ENCODE results near the gene ABCA3.
"Not testable (repeated sequence)": the region's sequence is repeated elsewhere in the genome, so short reads cannot be mapped to it uniquely, and the experiment has no call there.

The ABCA3 gene

GRCh38 chr16:2242598-2242997 is 97.9 kb downstream of the ABCA3 start:
- Mint-ChIP-seq H3K9me3 (no peaks in the 10 kb centered on the region), H3K27ac (peak overlapping the region in 1 of 2 donors; percentile 19), H3K4me1 (ENCODE audit: low read depth in 2 of 2) (no peaks in the 10 kb centered on the region), H3K4me3 (no peak overlapping the region), H3K36me3 (ENCODE audit: insufficient read depth) (peaks cover 4% of the 10 kb centered on the region), H3K27me3 (no peaks in the 10 kb centered on the region)
- DNase-seq (no peak), ATAC-seq (replicated peaks) (no peak)

DNA sequence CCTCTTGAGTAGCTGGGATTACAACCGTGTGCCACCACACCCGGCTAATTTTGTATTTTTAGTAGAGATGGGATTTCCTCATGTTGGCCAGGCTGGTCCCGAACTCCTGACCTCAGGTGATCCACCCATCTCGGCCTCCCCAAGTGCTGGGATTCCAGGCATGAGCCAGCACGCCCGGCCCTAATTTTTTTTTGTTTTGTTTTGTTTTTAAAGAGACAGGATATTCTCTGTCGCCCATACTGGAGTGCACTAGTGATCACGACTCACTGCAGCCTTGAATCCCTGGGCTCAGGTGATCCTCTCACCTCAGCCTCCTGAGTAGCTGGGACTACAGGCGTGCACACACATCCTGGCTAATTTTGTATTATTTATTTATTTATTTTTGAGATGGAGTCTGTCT is 100.2 kb downstream of the ABCA3 start:
- not testable (repeated sequence) for ATAC-seq (replicated peaks); H3K27ac Mint-ChIP-seq; DNase-seq; H3K4me3 Mint-ChIP-seq; H3K27me3 Mint-ChIP-seq; H3K4me1 Mint-ChIP-seq (ENCODE audit: low read depth in 2 of 2); H3K9me3 Mint-ChIP-seq; H3K36me3 Mint-ChIP-seq (ENCODE audit: insufficient read depth)

DNA sequence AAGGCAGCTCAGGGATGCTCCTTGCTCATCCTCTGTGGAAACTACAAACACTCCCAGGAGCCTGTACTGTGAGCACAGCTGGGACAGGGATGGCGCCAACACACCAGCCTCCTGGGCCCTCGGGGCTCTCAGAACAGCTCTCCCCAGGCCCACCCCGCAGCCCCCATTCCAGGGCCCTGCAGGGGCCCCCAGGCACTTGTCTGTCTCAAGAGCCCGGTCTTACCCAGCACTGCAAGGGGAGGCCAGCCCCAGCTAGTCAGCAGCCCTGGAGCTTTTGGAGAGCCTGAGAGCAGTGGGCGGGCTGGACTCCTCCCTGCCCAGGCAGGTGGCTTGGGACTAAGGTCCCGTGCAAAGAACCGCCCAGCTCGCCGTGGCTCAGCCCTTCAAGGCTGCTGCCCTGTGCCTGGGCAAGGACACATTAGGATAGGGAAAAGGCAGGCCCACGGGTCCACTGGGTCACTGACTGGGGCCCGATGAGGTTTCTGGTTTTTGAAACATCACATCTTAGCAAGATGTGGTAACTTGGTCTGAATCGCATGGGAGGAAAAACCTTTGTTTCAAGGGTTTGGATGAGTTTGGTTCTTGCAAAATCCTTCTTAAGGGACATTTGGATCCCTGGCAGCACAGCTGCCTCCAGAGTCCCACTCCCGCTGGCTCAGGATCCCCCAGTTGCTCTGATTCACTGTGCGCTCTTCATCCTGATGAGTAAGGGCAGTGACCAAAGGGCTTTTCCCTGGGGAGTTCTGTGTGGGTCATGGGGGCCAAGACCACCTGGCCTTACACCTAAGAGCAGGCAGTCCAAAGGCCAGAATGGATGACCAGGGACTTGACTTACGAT is 101.5 kb downstream of the ABCA3 start:
- H3K9me3 Mint-ChIP-seq: no peaks in the 10 kb centered on the region
- ATAC-seq (replicated peaks) (no peak), DNase-seq (no peak)
- no peak overlapping the region for H3K4me3 Mint-ChIP-seq
- H3K27me3 Mint-ChIP-seq: no peaks in the 10 kb centered on the region
- H3K36me3 Mint-ChIP-seq (ENCODE audit: insufficient read depth): peaks cover 6% of the 10 kb centered on the region
- no peaks in the 10 kb centered on the region for H3K4me1 Mint-ChIP-seq (ENCODE audit: low read depth in 2 of 2)
- H3K27ac Mint-ChIP-seq: no peak overlapping the region

DNA sequence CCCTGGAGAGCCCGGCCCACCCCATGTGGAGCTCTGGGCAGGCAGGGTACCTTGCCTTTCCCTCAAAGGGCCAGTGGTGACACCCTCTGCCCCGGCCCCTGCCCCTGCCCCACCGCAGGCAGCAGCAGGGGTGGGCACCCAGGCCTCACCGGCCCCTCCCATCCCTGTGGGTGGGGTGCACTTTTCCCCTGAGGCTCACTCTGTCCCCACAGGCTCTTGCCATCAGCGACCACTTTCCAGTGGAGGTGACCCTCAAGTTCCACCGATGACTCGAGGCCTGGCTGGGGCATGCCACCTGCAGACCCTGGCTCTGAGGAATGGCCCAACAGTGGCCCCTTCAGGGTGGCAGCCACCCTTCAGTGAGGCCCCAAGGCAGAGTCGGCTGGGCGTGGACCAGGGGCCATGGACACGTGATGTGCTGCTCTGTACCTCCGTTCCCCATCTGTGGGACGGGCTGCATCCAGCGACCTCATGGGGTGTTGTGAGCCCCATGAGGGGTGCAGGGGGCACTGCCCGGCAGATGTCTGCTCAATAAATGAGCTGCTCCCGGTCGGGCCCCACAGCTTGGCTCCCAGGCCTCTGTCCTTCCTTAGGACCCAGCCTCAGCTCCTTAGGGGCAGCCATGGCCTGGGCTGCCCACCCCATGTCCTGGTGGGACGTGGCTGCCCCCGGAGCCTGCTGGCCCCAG is 102.2 kb downstream of the ABCA3 start:
- H3K4me1 Mint-ChIP-seq (ENCODE audit: low read depth in 2 of 2): peaks cover 0 to 2% of the 10 kb centered on the region in 2 donors
- no peaks in the 10 kb centered on the region for H3K27me3 Mint-ChIP-seq
- no peaks in the 10 kb centered on the region for H3K9me3 Mint-ChIP-seq
- no peak overlapping the region for H3K27ac Mint-ChIP-seq
- ATAC-seq (replicated peaks) (no peak), DNase-seq (no peak)
- no peak overlapping the region for H3K4me3 Mint-ChIP-seq
- peaks cover 11% of the 10 kb centered on the region for H3K36me3 Mint-ChIP-seq (ENCODE audit: insufficient read depth)

DNA sequence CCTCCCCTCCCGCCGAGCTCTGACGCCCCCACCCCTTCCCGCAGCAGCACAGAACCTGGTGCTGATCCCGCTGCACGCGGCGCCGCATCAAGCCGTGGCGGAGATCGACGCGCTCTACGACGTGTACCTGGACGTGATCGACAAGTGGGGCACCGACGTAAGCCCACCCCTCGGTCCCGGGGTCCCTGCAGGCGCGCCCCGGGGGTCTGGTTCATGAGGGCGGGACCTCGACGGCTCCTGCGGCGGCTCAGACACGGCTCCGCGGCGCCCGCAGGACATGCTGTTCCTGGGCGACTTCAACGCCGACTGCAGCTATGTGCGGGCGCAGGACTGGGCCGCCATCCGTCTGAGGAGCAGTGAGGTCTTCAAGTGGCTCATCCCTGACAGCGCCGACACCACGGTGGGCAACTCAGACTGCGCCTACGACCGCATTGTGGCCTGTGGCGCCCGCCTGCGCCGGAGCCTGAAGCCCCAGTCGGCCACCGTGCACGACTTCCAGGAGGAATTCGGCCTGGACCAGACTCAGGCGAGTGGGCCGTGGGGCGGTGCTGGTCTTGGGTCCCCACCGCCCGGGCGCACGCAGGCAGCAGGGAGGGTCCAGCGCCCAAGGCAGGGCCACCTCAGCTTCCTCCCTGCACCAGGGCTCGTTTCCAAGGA is 102.9 kb downstream of the ABCA3 start:
- Mint-ChIP-seq H3K36me3 (ENCODE audit: insufficient read depth) (peaks cover 11% of the 10 kb centered on the region), H3K27me3 (no peaks in the 10 kb centered on the region), H3K4me1 (ENCODE audit: low read depth in 2 of 2) (peaks cover 0 to 2% of the 10 kb centered on the region in 2 donors), H3K4me3 (no peak overlapping the region), H3K27ac (no peak overlapping the region), H3K9me3 (no peaks in the 10 kb centered on the region)
- ATAC-seq (replicated peaks): no peak
- no peak for DNase-seq

DNA sequence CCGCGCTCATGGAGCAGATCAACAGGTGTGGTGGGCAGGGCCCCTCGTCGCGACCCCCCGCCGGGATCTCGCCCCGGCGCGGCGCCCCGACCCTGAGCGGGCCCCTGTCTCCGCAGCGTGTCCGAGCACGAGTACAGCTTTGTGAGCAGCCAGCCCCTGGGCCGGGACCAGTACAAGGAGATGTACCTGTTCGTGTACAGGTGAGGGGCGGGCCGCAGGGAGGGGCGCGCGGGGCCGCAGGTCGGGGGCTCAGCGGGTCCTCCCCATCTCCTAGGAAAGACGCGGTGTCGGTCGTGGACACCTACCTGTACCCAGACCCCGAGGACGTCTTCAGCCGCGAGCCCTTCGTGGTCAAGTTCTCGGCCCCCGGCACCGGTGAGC is 103.4 kb downstream of the ABCA3 start:
- no peaks in the 10 kb centered on the region for H3K9me3 Mint-ChIP-seq
- peaks cover 11% of the 10 kb centered on the region for H3K36me3 Mint-ChIP-seq (ENCODE audit: insufficient read depth)
- peaks cover 0 to 2% of the 10 kb centered on the region in 2 donors for H3K4me1 Mint-ChIP-seq (ENCODE audit: low read depth in 2 of 2)
- no peaks in the 10 kb centered on the region for H3K27me3 Mint-ChIP-seq
- ATAC-seq (replicated peaks) (no peak), DNase-seq (no peak)
- H3K4me3 Mint-ChIP-seq: no peak overlapping the region
- H3K27ac Mint-ChIP-seq: no peak overlapping the region

DNA sequence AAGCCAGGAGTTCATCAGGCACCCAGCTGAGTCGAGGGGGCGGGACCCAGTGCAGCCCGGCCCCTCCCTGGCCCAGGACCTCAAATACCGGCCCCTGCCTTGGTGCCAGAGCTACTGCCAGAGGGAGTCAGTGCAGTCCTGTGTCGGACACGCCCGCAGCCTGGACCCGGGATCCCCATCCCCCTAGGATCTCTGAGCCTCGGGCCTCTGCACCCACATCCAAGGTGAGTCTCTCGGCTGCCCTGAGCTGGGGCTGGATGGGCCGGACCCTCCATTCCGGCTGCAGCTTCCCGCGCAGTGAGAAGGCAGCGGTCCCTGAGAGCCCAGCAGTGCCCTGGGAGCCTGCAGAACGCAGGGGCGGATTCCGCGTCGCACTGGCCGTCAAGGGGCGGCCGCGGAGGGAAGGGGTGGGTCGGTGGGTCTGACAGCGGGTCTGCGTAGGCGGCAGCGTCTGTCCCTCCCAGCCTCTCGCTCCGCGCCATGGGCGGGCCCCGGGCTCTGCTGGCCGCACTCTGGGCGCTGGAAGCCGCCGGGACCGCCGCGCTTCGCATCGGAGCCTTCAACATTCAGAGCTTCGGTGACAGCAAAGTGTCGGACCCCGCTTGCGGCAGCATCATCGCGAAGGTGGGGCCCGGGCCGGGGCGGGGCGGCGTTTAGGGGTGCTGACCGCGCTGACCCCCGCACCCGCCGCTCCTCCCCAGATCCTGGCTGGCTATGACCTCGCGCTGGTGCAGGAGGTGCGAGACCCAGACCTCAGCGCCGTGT is 104.0 kb downstream of the ABCA3 start, which contains the start of gene DNASE1L2:
Gene DNASE1L2, plus strand, starts transcription at position 108 of the 765 bp plus-strand sequence. Its CDS starts 373 bp downstream, at position 481.
- DNase-seq (no peak), ATAC-seq (replicated peaks) (no peak)
- Mint-ChIP-seq H3K9me3 (no peaks in the 10 kb centered on the region), H3K36me3 (ENCODE audit: insufficient read depth) (peaks cover 10% of the 10 kb centered on the region), H3K27ac (no peak within 1 kb of the TSS), H3K4me3 (peak within 1 kb of the TSS in 1 of 2 donors; percentile 14), H3K27me3 (no peaks in the 10 kb centered on the region), H3K4me1 (ENCODE audit: low read depth in 2 of 2) (peaks cover 0 to 2% of the 10 kb centered on the region in 2 donors)

- DNase-seq (no peak), ATAC-seq (replicated peaks) (no peak)
- peaks cover 0 to 2% of the 10 kb centered on the region in 2 donors for H3K4me1 Mint-ChIP-seq (ENCODE audit: low read depth in 2 of 2)
- H3K4me3 Mint-ChIP-seq: peak overlapping the region in 1 of 2 donors; percentile 14
- no peaks in the 10 kb centered on the region for H3K27me3 Mint-ChIP-seq
- H3K27ac Mint-ChIP-seq: no peak overlapping the region
- H3K9me3 Mint-ChIP-seq: no peaks in the 10 kb centered on the region
- H3K36me3 Mint-ChIP-seq (ENCODE audit: insufficient read depth): peaks cover 10% of the 10 kb centered on the region
These were observed 104.7 kb downstream of the ABCA3 start for GRCh38 chr16:2235695-2236336.

- Mint-ChIP-seq H3K4me3 (no peak overlapping the region), H3K36me3 (ENCODE audit: insufficient read depth) (peaks cover 13% of the 10 kb centered on the region), H3K4me1 (ENCODE audit: low read depth in 2 of 2) (peaks cover 0 to 2% of the 10 kb centered on the region in 2 donors), H3K9me3 (no peaks in the 10 kb centered on the region), H3K27ac (no peak overlapping the region), H3K27me3 (no peaks in the 10 kb centered on the region)
- ATAC-seq (replicated peaks) (no peak), DNase-seq (no peak)
These were observed 105.3 kb downstream of the ABCA3 start for GRCh38 chr16:2235234-2235651.

GRCh38 chr16:2234813-2235170 is 105.7 kb downstream of the ABCA3 start:
- H3K4me3 Mint-ChIP-seq: no peak overlapping the region
- ATAC-seq (replicated peaks) (no peak), DNase-seq (no peak)
- H3K27me3 Mint-ChIP-seq: no peaks in the 10 kb centered on the region
- peaks cover 0 to 2% of the 10 kb centered on the region in 2 donors for H3K4me1 Mint-ChIP-seq (ENCODE audit: low read depth in 2 of 2)
- H3K36me3 Mint-ChIP-seq (ENCODE audit: insufficient read depth): peaks cover 16% of the 10 kb centered on the region
- no peaks in the 10 kb centered on the region for H3K9me3 Mint-ChIP-seq
- H3K27ac Mint-ChIP-seq: no peak overlapping the region

DNA sequence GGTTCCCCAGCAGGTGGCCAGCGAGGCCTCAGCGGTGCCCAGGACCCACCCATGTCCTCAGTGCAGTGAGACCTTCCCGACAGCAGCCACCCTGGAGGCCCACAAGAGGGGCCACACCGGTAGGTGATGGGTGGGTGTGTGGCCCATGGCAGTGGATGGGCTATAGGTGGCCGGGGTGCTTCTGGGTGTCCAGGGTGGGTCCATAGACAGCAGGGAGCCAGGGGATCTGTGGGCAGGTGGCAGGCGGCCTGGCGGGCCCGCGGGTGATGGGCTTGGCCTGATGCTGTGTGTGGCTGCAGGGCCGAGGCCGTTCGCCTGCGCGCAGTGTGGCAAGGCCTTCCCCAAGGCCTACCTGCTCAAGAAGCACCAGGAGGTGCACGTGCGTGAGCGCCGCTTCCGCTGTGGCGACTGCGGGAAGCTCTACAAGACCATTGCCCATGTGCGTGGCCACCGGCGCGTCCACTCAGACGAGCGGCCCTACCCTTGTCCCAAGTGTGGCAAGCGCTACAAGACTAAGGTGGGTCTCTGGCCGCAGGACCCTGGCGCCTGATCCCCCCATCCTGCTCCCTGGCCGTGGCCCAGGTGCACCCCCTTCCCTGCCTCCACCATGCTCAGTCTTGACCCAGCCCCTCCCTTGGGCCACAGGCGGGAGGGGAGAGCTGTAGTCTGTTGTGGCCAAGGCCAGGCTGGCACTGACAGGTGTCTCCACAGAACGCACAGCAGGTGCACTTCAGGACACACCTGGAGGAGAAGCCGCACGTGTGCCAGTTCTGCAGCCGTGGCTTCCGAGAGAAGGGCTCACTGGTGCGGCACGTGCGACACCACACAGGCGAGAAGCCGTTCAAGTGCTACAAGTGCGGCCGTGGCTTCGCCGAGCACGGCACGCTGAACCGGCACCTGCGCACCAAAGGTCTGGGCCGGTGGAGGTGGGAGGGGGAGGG is 106.4 kb downstream of the ABCA3 start:
- Mint-ChIP-seq H3K27me3 (no peaks in the 10 kb centered on the region), H3K27ac (no peak overlapping the region), H3K4me1 (ENCODE audit: low read depth in 2 of 2) (peaks cover 0 to 2% of the 10 kb centered on the region in 2 donors), H3K36me3 (ENCODE audit: insufficient read depth) (peaks cover 21% of the 10 kb centered on the region), H3K9me3 (no peaks in the 10 kb centered on the region), H3K4me3 (no peak overlapping the region)
- no peak for ATAC-seq (replicated peaks)
- no peak for DNase-seq

Data from effector memory CD8-positive, alpha-beta T cell (primary cell).